ENCODE measurements around the gene UGGT2. TPM values are rescaled to one million over a fixed set of nuclear protein-coding genes. Genes with fewer than 3 reads are reported as not detected.
A peak's percentile ranks its signal among the peaks of the same experiment; 100 is the strongest.

The UGGT2 gene
- total and polyA plus RNA-seq, 7 donors: 2.1 to 7.2 (median 4.3) TPM

DNA sequence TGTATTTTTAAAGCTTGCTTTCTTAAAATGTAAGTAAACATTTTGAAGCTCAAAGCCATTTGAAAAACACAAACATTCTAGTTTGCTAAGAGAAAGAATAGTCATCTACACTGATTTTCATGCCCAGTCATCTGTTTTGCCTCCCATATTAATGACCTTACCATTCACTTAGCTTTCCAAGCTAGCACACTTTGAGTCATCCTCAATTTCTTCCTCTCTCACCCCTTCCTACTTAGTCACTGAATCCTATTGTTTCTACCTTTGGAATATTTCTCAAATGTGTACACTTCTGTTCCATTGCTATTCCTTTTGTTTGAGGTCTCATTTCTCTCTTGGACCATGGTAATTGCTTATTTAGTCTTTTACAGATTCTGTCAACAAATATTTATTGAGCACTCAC lies 29.4 kb upstream of the UGGT2 start:
- intact Hi-C loops (cut with DNase I): no loop called here
- peaks cover 0 to 24% (median 9%) of the 10 kb centered on the region in 3 donors for H3K27me3 ChIP-seq (ENCODE audit: insufficient read depth in 3 of 3, low read length in 2 of 3)
- H3K36me3 ChIP-seq (ENCODE audit: insufficient read depth in 1 of 2, low read depth in 1 of 2): peaks cover 0 to 2% of the 10 kb centered on the region in 2 donors
- ATAC-seq (no peak), DNase-seq (no peak)
- TF ChIP-seq, protein P1, sequence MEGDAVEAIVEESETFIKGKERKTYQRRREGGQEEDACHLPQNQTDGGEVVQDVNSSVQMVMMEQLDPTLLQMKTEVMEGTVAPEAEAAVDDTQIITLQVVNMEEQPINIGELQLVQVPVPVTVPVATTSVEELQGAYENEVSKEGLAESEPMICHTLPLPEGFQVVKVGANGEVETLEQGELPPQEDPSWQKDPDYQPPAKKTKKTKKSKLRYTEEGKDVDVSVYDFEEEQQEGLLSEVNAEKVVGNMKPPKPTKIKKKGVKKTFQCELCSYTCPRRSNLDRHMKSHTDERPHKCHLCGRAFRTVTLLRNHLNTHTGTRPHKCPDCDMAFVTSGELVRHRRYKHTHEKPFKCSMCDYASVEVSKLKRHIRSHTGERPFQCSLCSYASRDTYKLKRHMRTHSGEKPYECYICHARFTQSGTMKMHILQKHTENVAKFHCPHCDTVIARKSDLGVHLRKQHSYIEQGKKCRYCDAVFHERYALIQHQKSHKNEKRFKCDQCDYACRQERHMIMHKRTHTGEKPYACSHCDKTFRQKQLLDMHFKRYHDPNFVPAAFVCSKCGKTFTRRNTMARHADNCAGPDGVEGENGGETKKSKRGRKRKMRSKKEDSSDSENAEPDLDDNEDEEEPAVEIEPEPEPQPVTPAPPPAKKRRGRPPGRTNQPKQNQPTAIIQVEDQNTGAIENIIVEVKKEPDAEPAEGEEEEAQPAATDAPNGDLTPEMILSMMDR (IDR thresholded peaks at IDR 0.05): no peak
- no peak overlapping the region for H3K4me3 ChIP-seq
- no peaks in the 10 kb centered on the region for H3K9me3 ChIP-seq
- no peaks in the 10 kb centered on the region for H3K4me1 ChIP-seq
- no peak overlapping the region for H3K27ac ChIP-seq

DNA sequence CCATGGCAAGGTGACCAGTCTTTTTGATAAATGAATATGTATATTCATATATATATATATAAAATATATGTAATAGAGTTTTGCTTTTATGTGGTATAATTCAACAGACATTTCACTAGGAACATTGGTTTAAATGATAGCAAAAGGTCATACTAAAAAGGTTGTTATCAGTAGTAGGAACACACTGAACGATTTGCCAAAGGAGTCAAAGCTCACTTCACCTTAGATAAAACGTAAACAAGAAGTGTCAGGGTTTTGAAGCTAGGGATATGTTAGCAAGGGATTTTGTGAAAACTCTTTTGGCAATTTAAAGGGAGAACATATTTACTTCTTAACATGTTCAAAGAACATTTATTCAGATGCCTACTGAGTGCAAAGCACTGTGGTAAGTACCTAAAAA lies 28.7 kb upstream of the UGGT2 start:
- intact Hi-C loops (cut with DNase I): no loop called here
- TF ChIP-seq, protein P1 (IDR thresholded peaks at IDR 0.05): no peak
- WGBS, 3 donors: 40 to 68% (median 41%) methylated on average over 2 of the region's 2 CpGs
- peaks cover 0 to 16% (median 9%) of the 10 kb centered on the region in 3 donors for H3K27me3 ChIP-seq (ENCODE audit: insufficient read depth in 3 of 3, low read length in 2 of 3)
- H3K36me3 ChIP-seq (ENCODE audit: insufficient read depth in 1 of 2, low read depth in 1 of 2): peaks cover 0 to 2% of the 10 kb centered on the region in 2 donors
- no peaks in the 10 kb centered on the region for H3K9me3 ChIP-seq
- H3K27ac ChIP-seq: no peak overlapping the region
- no peaks in the 10 kb centered on the region for H3K4me1 ChIP-seq
- no peak overlapping the region for H3K4me3 ChIP-seq
- DNase-seq (no peak), ATAC-seq (no peak)

DNA sequence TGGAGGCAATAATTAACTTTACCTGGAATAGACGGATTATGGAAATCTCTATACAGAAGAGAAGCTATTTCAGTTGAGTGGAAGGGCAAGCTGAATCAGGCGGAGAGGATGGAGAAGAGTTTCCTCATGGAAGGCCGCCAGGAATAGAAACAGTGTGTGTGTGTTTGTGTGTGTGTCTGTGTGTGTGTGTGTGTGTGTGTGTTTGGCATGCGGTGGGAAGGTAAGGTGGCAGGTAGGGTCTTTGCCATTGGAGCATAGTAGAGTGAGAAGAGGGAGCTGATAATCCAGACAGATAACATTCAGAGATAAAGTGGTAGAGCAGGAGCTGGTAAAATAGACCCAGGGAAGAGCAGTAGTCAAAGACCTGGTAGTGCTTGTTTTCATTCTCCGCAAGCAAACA lies 27.5 kb upstream of the UGGT2 start:
- peaks cover 0 to 1% of the 10 kb centered on the region in 2 donors for H3K36me3 ChIP-seq (ENCODE audit: insufficient read depth in 1 of 2, low read depth in 1 of 2)
- peaks cover 0 to 7% (median 6%) of the 10 kb centered on the region in 3 donors for H3K27me3 ChIP-seq (ENCODE audit: insufficient read depth in 3 of 3, low read length in 2 of 3)
- no peak overlapping the region for H3K27ac ChIP-seq
- no peaks in the 10 kb centered on the region for H3K4me1 ChIP-seq
- TF ChIP-seq, protein P1 (IDR thresholded peaks at IDR 0.05): no peak
- 90 to 93% (median 92%) methylated on average over 5 of the region's 5 CpGs for WGBS, 3 donors
- no peaks in the 10 kb centered on the region for H3K9me3 ChIP-seq
- ATAC-seq (no peak), DNase-seq (no peak)
- intact Hi-C loops (cut with DNase I): no loop called here
- H3K4me3 ChIP-seq: no peak overlapping the region

DNA sequence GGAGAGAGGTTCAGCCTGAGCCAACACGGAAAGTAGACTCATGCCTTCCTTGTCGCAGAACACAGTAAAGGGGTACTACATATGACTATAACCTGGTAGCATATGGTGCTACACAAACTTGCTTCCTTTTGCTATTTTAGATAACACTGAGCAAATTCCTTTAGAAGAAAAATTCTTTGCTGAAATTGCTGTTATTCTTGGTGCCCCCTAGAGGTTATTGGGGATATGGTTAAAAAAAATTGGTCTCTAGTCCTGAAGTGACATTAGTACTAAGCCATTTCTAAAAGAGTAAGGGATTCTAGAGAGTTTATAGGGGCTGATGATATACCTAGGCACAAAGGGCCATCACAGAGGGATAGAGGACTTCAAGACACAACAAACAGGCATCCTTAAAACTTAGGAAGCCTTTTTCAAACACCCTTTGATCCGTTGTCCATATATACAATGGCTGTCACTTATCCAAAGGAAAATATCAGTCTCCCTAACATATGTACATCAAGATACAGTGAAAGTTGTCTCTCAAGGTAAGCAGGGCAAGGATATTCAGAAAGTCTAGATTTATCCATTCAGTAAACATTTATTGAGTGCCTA lies 22.8 kb upstream of the UGGT2 start:
- Histone ChIP-seq H3K36me3 (ENCODE audit: insufficient read depth in 1 of 2, low read depth in 1 of 2) (no peaks in the 10 kb centered on the region), H3K27ac (no peak overlapping the region), H3K4me1 (no peaks in the 10 kb centered on the region), H3K4me3 (no peak overlapping the region), H3K27me3 (ENCODE audit: insufficient read depth in 3 of 3, low read length in 2 of 3) (peaks cover 0 to 4% (median 0%) of the 10 kb centered on the region in 3 donors), H3K9me3 (no peaks in the 10 kb centered on the region)
- WGBS, 3 donors: 67 to 80% (median 68%) methylated on average over 3 of the region's 3 CpGs
- ATAC-seq: no peak
- intact Hi-C loops (cut with DNase I): no loop called here
- TF ChIP-seq, protein P1 (IDR thresholded peaks at IDR 0.05): peak; percentile 34
- no peak for DNase-seq

DNA sequence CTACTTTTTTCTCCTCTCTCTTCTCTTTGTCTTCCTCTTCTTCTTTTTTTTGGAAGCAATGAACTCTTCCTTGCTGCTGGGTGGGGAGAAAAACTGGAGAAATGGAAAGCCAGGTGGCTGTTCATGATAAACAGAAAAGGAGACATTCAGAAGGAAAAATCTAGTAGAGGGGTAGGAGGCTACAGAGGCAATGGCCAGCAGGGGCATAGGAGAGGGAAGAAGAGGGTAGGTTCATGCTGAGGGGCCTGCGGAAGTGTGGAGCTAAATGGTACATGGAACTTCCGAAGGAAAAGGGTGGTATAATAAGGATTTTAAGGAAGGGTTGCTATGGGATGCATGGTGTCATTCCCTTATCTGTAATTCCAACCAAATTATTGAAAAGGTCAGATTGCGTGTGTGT lies 19.2 kb upstream of the UGGT2 start:
- Histone ChIP-seq H3K4me3 (no peak overlapping the region), H3K27ac (no peak overlapping the region)
- intact Hi-C loops (cut with DNase I): no loop called here

More for the DNA sequence above, 19.2 kb upstream of the UGGT2 start:
- DNase-seq: no peak
- Histone ChIP-seq H3K27me3 (ENCODE audit: insufficient read depth in 3 of 3, low read length in 2 of 3) (no peaks in the 10 kb centered on the region), H3K9me3 (no peaks in the 10 kb centered on the region), H3K36me3 (ENCODE audit: insufficient read depth in 1 of 2, low read depth in 1 of 2) (no peaks in the 10 kb centered on the region), H3K4me1 (no peaks in the 10 kb centered on the region)
- TF ChIP-seq, protein P1 (IDR thresholded peaks at IDR 0.05): no peak
- WGBS, 3 donors: 81 to 88% (median 87%) methylated on average over 3 of the region's 3 CpGs
- no peak for ATAC-seq

Measured in psoas muscle (tissue), 8 donors.